Measurements from ENCODE around the gene EGFR.

EGFR gene

GRCh38 chr7:55212838-55213237, 194.0 kb downstream of the EGFR start:
- Histone ChIP-seq H3K4me3 (ENCODE audit: low read length in 2 of 2) (no peak overlapping the region), H3K27ac (ENCODE audit: low read depth in 2 of 2, low read length in 2 of 2) (no peak overlapping the region), H3K36me3 (ENCODE audit: control insufficient read depth in 2 of 2, insufficient read depth in 2 of 2, low read length in 2 of 2) (peaks cover 0 to 2% of the 10 kb centered on the region in 2 donors), H3K9me3 (ENCODE audit: control insufficient read depth in 2 of 2, low read length in 2 of 2) (no peaks in the 10 kb centered on the region), H3K27me3 (ENCODE audit: control insufficient read depth in 2 of 2, insufficient read depth in 2 of 2, low read length in 2 of 2) (no peaks in the 10 kb centered on the region), H3K4me1 (ENCODE audit: control insufficient read depth in 2 of 2, insufficient read depth in 2 of 2, low read length in 2 of 2) (peaks cover 10 to 12% of the 10 kb centered on the region in 2 donors), H3K9ac (ENCODE audit: low read depth in 1 of 2, low read length in 2 of 2) (no peak overlapping the region)

- H3K9me3 ChIP-seq (ENCODE audit: control insufficient read depth in 2 of 2, low read length in 2 of 2) = no peaks in the 10 kb centered on the region
- H3K27ac ChIP-seq (ENCODE audit: low read depth in 2 of 2, low read length in 2 of 2) = no peak overlapping the region
- H3K4me3 ChIP-seq (ENCODE audit: low read length in 2 of 2) = no peak overlapping the region
- peaks cover 0 to 4% of the 10 kb centered on the region in 2 donors for H3K4me1 ChIP-seq (ENCODE audit: control insufficient read depth in 2 of 2, insufficient read depth in 2 of 2, low read length in 2 of 2)
- H3K36me3 ChIP-seq (ENCODE audit: control insufficient read depth in 2 of 2, insufficient read depth in 2 of 2, low read length in 2 of 2) = no peaks in the 10 kb centered on the region
- no peaks in the 10 kb centered on the region for H3K27me3 ChIP-seq (ENCODE audit: control insufficient read depth in 2 of 2, insufficient read depth in 2 of 2, low read length in 2 of 2)
- no peak overlapping the region for H3K9ac ChIP-seq (ENCODE audit: low read depth in 1 of 2, low read length in 2 of 2)
Observed at GRCh38 chr7:55214707-55215106, 195.9 kb downstream of the EGFR start.

DNA sequence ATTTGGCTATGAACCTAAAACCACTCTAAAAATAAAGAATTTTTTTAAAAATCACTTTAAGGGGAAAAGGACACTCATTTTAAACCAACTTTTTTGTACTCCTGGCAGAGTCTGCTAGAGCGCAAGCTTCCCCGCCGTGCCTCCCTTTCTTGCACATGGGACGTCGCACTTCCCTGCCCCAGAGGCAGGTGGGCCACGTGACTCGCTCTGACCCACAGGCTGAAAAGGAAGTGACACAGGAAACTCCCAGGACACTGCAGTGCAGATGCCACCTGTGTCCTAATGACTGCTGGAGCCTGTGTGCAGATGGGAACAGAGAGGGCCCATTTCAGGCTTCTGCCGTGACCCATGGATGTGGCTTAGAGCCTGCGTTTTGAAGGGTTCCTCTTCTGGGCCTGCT, 204.2 kb downstream of the EGFR start:
- no peaks in the 10 kb centered on the region for H3K9me3 ChIP-seq (ENCODE audit: control insufficient read depth in 2 of 2, low read length in 2 of 2)
- no peaks in the 10 kb centered on the region for H3K36me3 ChIP-seq (ENCODE audit: control insufficient read depth in 2 of 2, insufficient read depth in 2 of 2, low read length in 2 of 2)
- no peak overlapping the region for H3K27ac ChIP-seq (ENCODE audit: low read depth in 2 of 2, low read length in 2 of 2)
- H3K27me3 ChIP-seq (ENCODE audit: control insufficient read depth in 2 of 2, insufficient read depth in 2 of 2, low read length in 2 of 2) = no peaks in the 10 kb centered on the region
- no peak overlapping the region for H3K9ac ChIP-seq (ENCODE audit: low read depth in 1 of 2, low read length in 2 of 2)
- no peaks in the 10 kb centered on the region for H3K4me1 ChIP-seq (ENCODE audit: control insufficient read depth in 2 of 2, insufficient read depth in 2 of 2, low read length in 2 of 2)
- no peak overlapping the region for H3K4me3 ChIP-seq (ENCODE audit: low read length in 2 of 2)

DNA sequence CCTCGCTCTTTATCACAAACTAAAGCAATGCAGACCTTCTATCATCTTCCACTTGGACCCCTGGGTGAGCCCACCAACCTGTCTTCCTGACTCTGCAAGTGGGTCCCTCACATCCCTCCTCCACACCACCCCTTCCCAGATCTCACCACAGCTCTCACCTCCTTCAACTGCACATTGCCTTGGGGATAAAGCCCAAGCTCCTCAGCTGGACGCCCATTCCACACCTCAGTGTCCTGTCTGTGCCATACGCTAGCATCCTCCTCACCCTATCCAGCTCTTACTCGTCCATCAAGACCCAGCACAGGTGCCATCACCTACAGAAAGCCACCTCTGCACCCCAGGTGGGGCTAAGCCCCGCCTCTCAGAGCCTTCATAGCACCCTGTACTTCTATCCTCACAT, 205.3 kb downstream of the EGFR start:
- H3K9ac ChIP-seq (ENCODE audit: low read depth in 1 of 2, low read length in 2 of 2) = no peak overlapping the region
- no peaks in the 10 kb centered on the region for H3K9me3 ChIP-seq (ENCODE audit: control insufficient read depth in 2 of 2, low read length in 2 of 2)
- no peaks in the 10 kb centered on the region for H3K4me1 ChIP-seq (ENCODE audit: control insufficient read depth in 2 of 2, insufficient read depth in 2 of 2, low read length in 2 of 2)
- H3K36me3 ChIP-seq (ENCODE audit: control insufficient read depth in 2 of 2, insufficient read depth in 2 of 2, low read length in 2 of 2) = no peaks in the 10 kb centered on the region
- no peaks in the 10 kb centered on the region for H3K27me3 ChIP-seq (ENCODE audit: control insufficient read depth in 2 of 2, insufficient read depth in 2 of 2, low read length in 2 of 2)
- no peak overlapping the region for H3K27ac ChIP-seq (ENCODE audit: low read depth in 2 of 2, low read length in 2 of 2)
- H3K4me3 ChIP-seq (ENCODE audit: low read length in 2 of 2) = no peak overlapping the region

- Histone ChIP-seq H3K4me1 (ENCODE audit: control insufficient read depth in 2 of 2, insufficient read depth in 2 of 2, low read length in 2 of 2) (no peaks in the 10 kb centered on the region), H3K9me3 (ENCODE audit: control insufficient read depth in 2 of 2, low read length in 2 of 2) (no peaks in the 10 kb centered on the region), H3K9ac (ENCODE audit: low read depth in 1 of 2, low read length in 2 of 2) (no peak overlapping the region), H3K27ac (ENCODE audit: low read depth in 2 of 2, low read length in 2 of 2) (no peak overlapping the region), H3K27me3 (ENCODE audit: control insufficient read depth in 2 of 2, insufficient read depth in 2 of 2, low read length in 2 of 2) (no peaks in the 10 kb centered on the region), H3K36me3 (ENCODE audit: control insufficient read depth in 2 of 2, insufficient read depth in 2 of 2, low read length in 2 of 2) (no peaks in the 10 kb centered on the region), H3K4me3 (ENCODE audit: low read length in 2 of 2) (no peak overlapping the region)
Observed at GRCh38 chr7:55224810-55225209, 206.0 kb downstream of the EGFR start.

GRCh38 chr7:55230014-55230413, 211.2 kb downstream of the EGFR start:
- Histone ChIP-seq H3K27me3 (ENCODE audit: control insufficient read depth in 2 of 2, insufficient read depth in 2 of 2, low read length in 2 of 2) (no peaks in the 10 kb centered on the region), H3K9me3 (ENCODE audit: control insufficient read depth in 2 of 2, low read length in 2 of 2) (no peaks in the 10 kb centered on the region), H3K4me3 (ENCODE audit: low read length in 2 of 2) (no peak overlapping the region), H3K27ac (ENCODE audit: low read depth in 2 of 2, low read length in 2 of 2) (no peak overlapping the region), H3K4me1 (ENCODE audit: control insufficient read depth in 2 of 2, insufficient read depth in 2 of 2, low read length in 2 of 2) (no peaks in the 10 kb centered on the region), H3K9ac (ENCODE audit: low read depth in 1 of 2, low read length in 2 of 2) (no peak overlapping the region), H3K36me3 (ENCODE audit: control insufficient read depth in 2 of 2, insufficient read depth in 2 of 2, low read length in 2 of 2) (no peaks in the 10 kb centered on the region)

DNA sequence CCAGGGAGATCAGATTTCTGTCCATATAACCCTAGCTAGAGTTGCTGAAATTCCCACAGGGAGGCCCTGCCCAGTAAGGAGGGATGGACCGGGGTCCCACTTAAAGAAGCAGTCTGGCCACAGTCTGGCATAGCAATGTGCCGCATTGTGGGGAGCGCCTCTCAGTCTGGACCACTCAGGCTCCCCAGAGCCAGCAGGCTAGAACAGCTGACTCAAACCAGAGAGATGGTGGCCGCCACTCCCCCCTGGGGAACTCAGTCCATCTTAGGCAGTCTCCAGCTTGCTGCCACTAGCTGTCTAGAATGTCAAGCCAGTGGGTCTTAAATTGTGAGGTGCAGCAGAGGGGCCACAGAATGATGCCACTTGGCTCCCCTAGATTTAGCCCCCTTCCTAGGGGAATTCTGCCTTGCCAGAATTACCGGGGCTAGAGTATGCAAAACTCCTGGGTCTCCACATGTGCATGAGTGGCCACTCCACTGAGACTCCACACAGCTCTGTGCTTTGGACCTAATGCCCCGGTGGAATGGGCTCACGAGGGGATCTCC, 213.0 kb downstream of the EGFR start:
- no peaks in the 10 kb centered on the region for H3K9me3 ChIP-seq (ENCODE audit: control insufficient read depth in 2 of 2, low read length in 2 of 2)
- no peak overlapping the region for H3K9ac ChIP-seq (ENCODE audit: low read depth in 1 of 2, low read length in 2 of 2)
- no peaks in the 10 kb centered on the region for H3K27me3 ChIP-seq (ENCODE audit: control insufficient read depth in 2 of 2, insufficient read depth in 2 of 2, low read length in 2 of 2)
- peaks cover 0 to 8% of the 10 kb centered on the region in 2 donors for H3K4me1 ChIP-seq (ENCODE audit: control insufficient read depth in 2 of 2, insufficient read depth in 2 of 2, low read length in 2 of 2)
- H3K27ac ChIP-seq (ENCODE audit: low read depth in 2 of 2, low read length in 2 of 2) = no peak overlapping the region
- H3K36me3 ChIP-seq (ENCODE audit: control insufficient read depth in 2 of 2, insufficient read depth in 2 of 2, low read length in 2 of 2) = no peaks in the 10 kb centered on the region
- no peak overlapping the region for H3K4me3 ChIP-seq (ENCODE audit: low read length in 2 of 2)

DNA sequence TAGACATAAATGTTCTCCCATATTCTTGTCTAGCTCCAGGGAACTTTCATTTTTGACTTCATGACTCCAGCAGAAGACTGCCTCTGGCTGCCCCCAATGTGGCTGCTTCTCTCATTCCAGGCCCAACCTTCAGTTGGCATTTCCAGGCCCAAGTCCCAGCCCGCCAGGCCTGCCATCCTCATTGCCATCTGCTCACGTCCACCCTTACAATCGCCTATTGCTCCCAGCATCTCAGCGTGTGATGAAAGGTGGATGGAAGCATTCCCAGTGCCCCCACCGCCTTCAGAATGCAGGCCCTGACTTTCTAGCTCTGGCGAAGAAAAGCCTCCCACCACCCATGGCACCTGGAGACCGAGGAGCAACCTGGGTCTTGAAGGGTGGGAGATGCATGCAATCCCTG, 214.2 kb downstream of the EGFR start:
- Histone ChIP-seq H3K27me3 (ENCODE audit: control insufficient read depth in 2 of 2, insufficient read depth in 2 of 2, low read length in 2 of 2) (peaks cover 0 to 3% of the 10 kb centered on the region in 2 donors), H3K9ac (ENCODE audit: low read depth in 1 of 2, low read length in 2 of 2) (no peak overlapping the region), H3K9me3 (ENCODE audit: control insufficient read depth in 2 of 2, low read length in 2 of 2) (no peaks in the 10 kb centered on the region), H3K4me1 (ENCODE audit: control insufficient read depth in 2 of 2, insufficient read depth in 2 of 2, low read length in 2 of 2) (peaks cover 0 to 10% of the 10 kb centered on the region in 2 donors), H3K27ac (ENCODE audit: low read depth in 2 of 2, low read length in 2 of 2) (no peak overlapping the region), H3K36me3 (ENCODE audit: control insufficient read depth in 2 of 2, insufficient read depth in 2 of 2, low read length in 2 of 2) (no peaks in the 10 kb centered on the region), H3K4me3 (ENCODE audit: low read length in 2 of 2) (no peak overlapping the region)

DNA sequence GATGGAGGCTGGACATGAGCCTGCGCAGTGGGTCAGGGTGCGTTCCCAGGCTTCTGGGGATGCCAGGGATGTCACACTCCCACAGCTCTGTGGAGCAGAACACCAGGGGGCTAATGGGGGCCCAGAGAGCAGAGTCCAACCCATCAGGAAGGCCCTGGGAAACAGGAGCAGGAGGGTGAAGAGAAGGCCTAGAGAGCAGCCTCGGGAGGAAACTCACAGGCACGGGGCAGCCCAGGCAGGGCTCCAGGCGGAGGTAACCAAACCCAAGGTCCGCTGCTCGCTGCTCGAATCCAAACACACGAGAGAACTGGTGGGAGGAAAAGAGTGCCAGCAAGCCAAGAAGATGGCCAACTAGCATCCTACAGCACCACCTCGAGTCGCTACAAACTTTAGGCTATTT, 215.6 kb downstream of the EGFR start:
- H3K27ac ChIP-seq (ENCODE audit: low read depth in 2 of 2, low read length in 2 of 2) = no peak overlapping the region
- peaks cover 0 to 3% of the 10 kb centered on the region in 2 donors for H3K27me3 ChIP-seq (ENCODE audit: control insufficient read depth in 2 of 2, insufficient read depth in 2 of 2, low read length in 2 of 2)
- H3K4me1 ChIP-seq (ENCODE audit: control insufficient read depth in 2 of 2, insufficient read depth in 2 of 2, low read length in 2 of 2) = peaks cover 0 to 10% of the 10 kb centered on the region in 2 donors
- no peak overlapping the region for H3K4me3 ChIP-seq (ENCODE audit: low read length in 2 of 2)
- H3K36me3 ChIP-seq (ENCODE audit: control insufficient read depth in 2 of 2, insufficient read depth in 2 of 2, low read length in 2 of 2) = no peaks in the 10 kb centered on the region
- H3K9ac ChIP-seq (ENCODE audit: low read depth in 1 of 2, low read length in 2 of 2) = no peak overlapping the region
- no peaks in the 10 kb centered on the region for H3K9me3 ChIP-seq (ENCODE audit: control insufficient read depth in 2 of 2, low read length in 2 of 2)

GRCh38 chr7:55235115-55235514, 216.3 kb downstream of the EGFR start:
- H3K4me3 ChIP-seq (ENCODE audit: low read length in 2 of 2) = no peak overlapping the region
- H3K27ac ChIP-seq (ENCODE audit: low read depth in 2 of 2, low read length in 2 of 2) = no peak overlapping the region
- H3K27me3 ChIP-seq (ENCODE audit: control insufficient read depth in 2 of 2, insufficient read depth in 2 of 2, low read length in 2 of 2) = peaks cover 0 to 3% of the 10 kb centered on the region in 2 donors
- peaks cover 0 to 10% of the 10 kb centered on the region in 2 donors for H3K4me1 ChIP-seq (ENCODE audit: control insufficient read depth in 2 of 2, insufficient read depth in 2 of 2, low read length in 2 of 2)
- H3K36me3 ChIP-seq (ENCODE audit: control insufficient read depth in 2 of 2, insufficient read depth in 2 of 2, low read length in 2 of 2) = no peaks in the 10 kb centered on the region
- H3K9ac ChIP-seq (ENCODE audit: low read depth in 1 of 2, low read length in 2 of 2) = no peak overlapping the region
- H3K9me3 ChIP-seq (ENCODE audit: control insufficient read depth in 2 of 2, low read length in 2 of 2) = no peaks in the 10 kb centered on the region

- Histone ChIP-seq H3K27ac (ENCODE audit: low read depth in 2 of 2, low read length in 2 of 2) (no peak overlapping the region), H3K4me3 (ENCODE audit: low read length in 2 of 2) (no peak overlapping the region), H3K9me3 (ENCODE audit: control insufficient read depth in 2 of 2, low read length in 2 of 2) (no peaks in the 10 kb centered on the region), H3K27me3 (ENCODE audit: control insufficient read depth in 2 of 2, insufficient read depth in 2 of 2, low read length in 2 of 2) (peaks cover 0 to 3% of the 10 kb centered on the region in 2 donors), H3K4me1 (ENCODE audit: control insufficient read depth in 2 of 2, insufficient read depth in 2 of 2, low read length in 2 of 2) (peaks cover 0 to 10% of the 10 kb centered on the region in 2 donors), H3K9ac (ENCODE audit: low read depth in 1 of 2, low read length in 2 of 2) (no peak overlapping the region), H3K36me3 (ENCODE audit: control insufficient read depth in 2 of 2, insufficient read depth in 2 of 2, low read length in 2 of 2) (no peaks in the 10 kb centered on the region)
Observed at GRCh38 chr7:55235801-55236200, 217.0 kb downstream of the EGFR start.

Measured in mucosa of rectum (tissue), 2 donors.